Stimulated activated naive CD8-positive, alpha-beta T cell treated with anti-CD3 and anti-CD28 coated beads, Interleukin-15, Interleukin-2, amounts not matched to agents 100 ng/mL and 50 ng/mL, for 24 hours (primary cell): ENCODE measurements around the gene IL9.

Experiments
- H3K27ac Mint-ChIP-seq: one replicate; pipeline ENCODE4 v1.8.0; 2021; ENCODE audit warnings: mild to moderate bottlenecking, mixed read lengths
- H3K27me3 Mint-ChIP-seq: one replicate; pipeline ENCODE4 v1.8.0; 2021; ENCODE audit warnings: mixed read lengths
- H3K36me3 Mint-ChIP-seq: one replicate; pipeline ENCODE4 v1.8.0; 2021; ENCODE audit warnings: low read depth, mixed read lengths
- H3K4me1 Mint-ChIP-seq: one replicate; pipeline ENCODE4 v1.8.0; 2021; ENCODE audit warnings: low read depth, mixed read lengths
- H3K4me3 Mint-ChIP-seq: one replicate; pipeline ENCODE4 v1.8.0; 2021; ENCODE audit warnings: mild to moderate bottlenecking, mixed read lengths
- H3K9me3 Mint-ChIP-seq: one replicate; pipeline ENCODE4 v1.8.0; 2021; ENCODE audit warnings: mixed read lengths

Gene IL9

GRCh38 chr5:135847976-135848375 is 47.7 kb downstream of the IL9 start:
- Mint-ChIP-seq H3K27ac (no peak overlapping the region), H3K36me3 (no peaks in the 10 kb centered on the region), H3K27me3 (no peaks in the 10 kb centered on the region), H3K4me1 (no peaks in the 10 kb centered on the region), H3K4me3 (no peak overlapping the region), H3K9me3 (no peaks in the 10 kb centered on the region)

DNA sequence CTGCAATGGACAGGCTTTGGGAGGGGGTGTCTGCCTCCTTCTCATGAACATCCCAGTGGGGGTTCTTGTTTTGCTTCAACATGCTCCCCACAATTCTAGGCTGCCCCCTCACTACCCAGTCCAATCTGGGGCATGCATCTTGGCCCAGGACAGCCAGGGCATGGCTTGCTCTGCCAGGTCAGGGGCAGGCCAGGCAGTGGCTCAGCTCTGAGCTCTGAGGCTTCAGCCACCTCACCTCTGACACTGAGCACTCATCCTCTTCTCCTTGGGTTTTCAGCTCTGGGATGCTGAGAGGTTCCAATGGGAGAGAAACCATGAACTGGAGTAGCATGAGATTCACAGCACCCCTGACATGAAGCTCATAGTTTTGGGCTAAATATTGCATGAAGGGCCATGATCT is 49.3 kb downstream of the IL9 start:
- Mint-ChIP-seq H3K4me1 (no peaks in the 10 kb centered on the region), H3K9me3 (no peaks in the 10 kb centered on the region), H3K27ac (no peak overlapping the region), H3K27me3 (peaks cover 2% of the 10 kb centered on the region), H3K36me3 (no peaks in the 10 kb centered on the region), H3K4me3 (no peak overlapping the region)

DNA sequence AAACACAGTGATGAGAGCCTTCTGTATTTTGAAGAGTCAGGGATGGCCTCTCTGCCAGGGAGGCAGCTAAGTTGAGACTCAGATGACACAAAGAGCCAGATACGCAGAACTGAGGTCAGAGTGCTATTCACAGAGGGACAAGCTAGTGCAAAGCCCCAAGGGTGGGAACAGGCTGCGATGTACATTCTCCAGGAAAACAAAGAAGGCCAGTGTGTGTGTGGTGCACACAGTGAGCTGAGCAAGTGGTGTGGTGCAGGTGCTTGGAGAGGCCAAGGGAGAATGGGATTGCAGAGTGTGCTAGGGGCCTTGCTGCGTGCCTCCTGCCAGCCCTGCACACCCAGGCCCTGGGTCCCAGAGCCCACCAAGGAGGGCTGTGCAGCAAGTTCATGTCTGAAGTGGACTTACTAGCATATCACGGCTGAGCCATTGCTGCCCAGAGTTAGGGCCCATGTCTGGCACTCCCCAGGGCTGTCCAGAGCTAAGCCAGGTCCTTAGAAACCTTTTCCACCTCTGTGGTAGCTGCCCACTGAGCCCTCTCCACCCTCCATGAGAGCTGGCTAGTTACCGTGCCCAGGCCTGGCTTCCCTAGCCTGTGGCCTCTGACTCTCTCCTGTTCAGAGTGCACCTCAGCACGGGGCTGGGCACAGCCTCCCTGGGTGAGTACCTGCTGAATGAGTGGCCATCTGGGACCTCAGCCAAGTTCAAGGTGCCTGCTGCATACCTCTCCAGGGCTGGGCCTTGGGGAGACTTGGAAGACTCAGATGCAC is 51.9 kb downstream of the IL9 start:
- Mint-ChIP-seq H3K36me3 (no peaks in the 10 kb centered on the region), H3K4me1 (no peaks in the 10 kb centered on the region), H3K27me3 (peaks cover 11% of the 10 kb centered on the region), H3K27ac (no peak overlapping the region), H3K4me3 (no peak overlapping the region), H3K9me3 (no peaks in the 10 kb centered on the region)

- Mint-ChIP-seq H3K9me3 (no peaks in the 10 kb centered on the region), H3K27ac (no peak overlapping the region), H3K4me3 (no peak overlapping the region), H3K27me3 (peaks cover 11% of the 10 kb centered on the region), H3K4me1 (no peaks in the 10 kb centered on the region), H3K36me3 (no peaks in the 10 kb centered on the region)
Measured at GRCh38 chr5:135842737-135843136, 52.9 kb downstream of the IL9 start.
